Neural progenitor cell (in vitro differentiated cells): Measurements from ENCODE around the gene C4orf50.

ENCODE experiments used
- CTCF ChIP-seq: fragments of 200-600 bp; sonication (generic); IDR thresholded peaks from 2 replicates; pipeline ENCODE4 v1.5.1; 2017; ENCODE audit warnings: antibody characterized with exemption, mild to moderate bottlenecking
- EZH2 ChIP-seq: fragments of 200-600 bp; sonication (generic); IDR thresholded peaks from 2 replicates; pipeline ENCODE4 v1.6.1; 2017; ENCODE audit warnings: antibody characterized with exemption, mild to moderate bottlenecking, moderate library complexity
- EZH2phosphoT487 ChIP-seq: fragments of 200-600 bp; sonication (generic); IDR thresholded peaks from 2 replicates; pipeline ENCODE4 v1.6.1; 2017; ENCODE audit warnings: antibody characterized with exemption

- TF ChIP-seq CTCF: no peak
- no peak for TF ChIP-seq EZH2phosphoT487
- TF ChIP-seq EZH2: no peak
Observed at GRCh38 chr4:5952286-5952974, 65.8 kb downstream of the C4orf50 start.
